Muscle of leg (tissue), 11 donors: ENCODE measurements around the gene CLEC4M. TPM values are rescaled to one million over a fixed set of nuclear protein-coding genes. Genes with fewer than 3 reads are reported as not detected.
"Not testable (repeated sequence)": the region's sequence is repeated elsewhere in the genome, so short reads cannot be mapped to it uniquely, and the experiment has no call there.

Experiments used
- DNase-seq: peaks from one replicate; pipeline ENCODE4 v3.0.0; 2013
- H3K27ac ChIP-seq: one replicate; pipeline ENCODE4 v1.5.1; 2013; ENCODE audit warnings: mild to moderate bottlenecking, low read length, control low read depth
- H3K27me3 ChIP-seq: one replicate; pipeline ENCODE4 v1.6.1; 2013; ENCODE audit warnings: low read length; ENCODE audit not compliant: control insufficient read depth, insufficient read depth
- H3K36me3 ChIP-seq: one replicate; pipeline ENCODE4 v1.6.1; 2013; ENCODE audit warnings: low read length; ENCODE audit not compliant: control insufficient read depth, insufficient read depth
- H3K4me1 ChIP-seq: one replicate; pipeline ENCODE4 v1.6.1; 2013; ENCODE audit warnings: low read length; ENCODE audit not compliant: control insufficient read depth, insufficient read depth
- H3K4me3 ChIP-seq: one replicate; pipeline ENCODE4 v1.5.1; 2013; ENCODE audit warnings: low read length, control low read depth
- H3K9me3 ChIP-seq: replicated peaks from 2 replicates; pipeline ENCODE4 v1.6.1; 2013; ENCODE audit warnings: low read depth, low read length; ENCODE audit not compliant: control insufficient read depth
- WGBS: methylation state at CpG from one replicate; pipeline ENCODE4 v1.1.5; 2013; ENCODE audit warnings: missing lambda C conversion rate; ENCODE audit not compliant: insufficient coverage; 5-methylcytosine and 5-hydroxymethylcytosine counted together
- polyA plus RNA-seq, 8 donors: library from polyadenylated mRNA; unstranded; fragments of 120-200 nt; gene quantifications; one replicate each; pipeline versions ENCODE4 v1.2.1 to v1.2.3, GENCODE V29; 2013; ENCODE audit warnings: inconsistent platforms in 1 of 8, low replicate concordance in 1 of 8; ENCODE audit not compliant: insufficient read length in 8 of 8, insufficient read depth in 1 of 8
- total RNA-seq: library from RNA; stranded (reverse); fragments of 120-200 nt; gene quantifications from one replicate; pipeline ENCODE4 v1.2.4, GENCODE V29; 2013

CLEC4M gene
- total and polyA plus RNA-seq, 9 donors, result 0.12 TPM; not detected in 8

DNA sequence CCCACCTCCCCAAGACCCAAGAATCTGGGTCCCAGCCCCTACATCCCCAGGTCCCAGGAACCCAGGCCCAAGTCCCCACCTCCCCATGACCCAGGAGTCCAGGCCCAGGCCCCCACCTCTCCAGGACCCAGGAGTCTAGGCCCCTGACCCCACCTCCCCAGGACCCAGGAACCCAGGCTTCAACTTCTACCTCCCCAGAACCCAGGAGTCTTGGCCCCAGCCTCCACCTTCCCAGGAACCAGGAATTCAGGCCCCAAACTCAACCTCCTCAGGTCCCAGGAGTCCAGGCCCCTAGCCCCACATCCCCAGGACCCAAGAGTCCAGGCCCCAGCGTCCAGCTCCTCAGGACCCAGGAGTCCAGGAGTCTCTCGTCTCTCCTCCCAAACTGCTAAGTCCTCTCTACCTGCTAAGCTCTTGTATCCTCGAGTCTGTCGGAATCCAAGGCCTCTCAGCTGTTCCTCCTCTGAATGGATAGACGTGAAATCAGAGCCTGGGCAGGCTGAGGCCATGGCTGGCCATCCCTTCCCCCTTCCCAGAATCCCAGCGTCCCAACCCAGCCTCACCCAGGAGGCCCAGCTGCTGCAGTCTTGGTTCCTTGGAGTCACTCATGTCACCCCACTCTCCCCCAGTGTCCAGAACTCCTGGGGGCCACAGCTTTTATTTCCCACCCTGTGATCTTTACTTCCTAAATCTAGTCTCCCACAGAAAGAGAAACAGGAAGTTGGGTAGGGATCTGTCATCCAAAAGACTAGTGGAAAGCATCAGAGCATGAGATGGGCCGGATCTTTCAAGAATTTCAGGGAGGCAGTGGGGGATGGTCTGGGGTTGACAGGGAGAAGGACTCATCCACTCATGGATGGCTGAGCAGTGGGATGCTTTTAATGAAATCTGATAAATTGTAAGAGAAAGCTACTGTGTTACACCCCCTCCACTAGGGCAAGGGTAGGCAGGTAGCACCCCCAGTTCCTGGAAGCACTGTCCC is 15.8 kb upstream of the CLEC4M start, which contains the start of gene CD209:
CD209 (minus strand) TSS at position 632 of the 982 bp plus-strand sequence; CDS start at position 609, 23 bp downstream.
- 49% methylated on average over 7 of the region's 7 CpGs for WGBS
- H3K27ac ChIP-seq, result no peak within 1 kb of the TSS

DNA sequence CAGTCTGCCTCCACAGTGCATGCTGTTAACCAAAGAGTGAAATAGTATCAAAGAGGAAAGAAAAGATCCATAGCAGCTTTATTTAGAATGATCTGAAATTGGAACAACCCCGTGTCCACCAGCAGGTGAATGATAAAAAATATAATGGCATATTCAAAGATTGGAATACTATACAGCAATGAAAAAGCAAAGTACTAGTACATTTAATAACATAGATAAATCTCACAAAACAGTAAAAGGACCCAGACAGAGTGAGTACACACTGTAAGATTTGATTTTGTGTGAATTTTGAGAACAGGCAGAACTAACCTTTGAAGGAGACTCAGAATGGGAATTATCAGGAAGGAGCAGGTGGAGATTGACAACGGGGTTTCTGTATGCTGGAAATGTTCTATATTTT is 14.9 kb upstream of the CLEC4M start:
- H3K36me3 ChIP-seq, result no peaks in the 10 kb centered on the region
- H3K27me3 ChIP-seq, result peaks cover 2% of the 10 kb centered on the region
- WGBS, result no CpG with 5 or more reads among the region's 2 CpGs
- no peaks in the 10 kb centered on the region for H3K4me1 ChIP-seq
- H3K27ac ChIP-seq, result no peak overlapping the region
- H3K9me3 ChIP-seq, result no peaks in the 10 kb centered on the region
- H3K4me3 ChIP-seq, result no peak overlapping the region
- no peak for DNase-seq

More for the DNA sequence above, 15.8 kb upstream of the CLEC4M start, which contains the start of gene CD209:
- Histone ChIP-seq H3K4me1 (no peaks in the 10 kb centered on the region), H3K4me3 (peak within 1 kb of the TSS; percentile 8), H3K36me3 (no peaks in the 10 kb centered on the region), H3K27me3 (peaks cover 2% of the 10 kb centered on the region), H3K9me3 (no peaks in the 10 kb centered on the region)
- DNase-seq, result peak; percentile 48

- 0% methylated on average over 2 of the region's 4 CpGs for WGBS
- Histone ChIP-seq H3K36me3 (no peaks in the 10 kb centered on the region), H3K27ac (no peak overlapping the region), H3K4me1 (no peaks in the 10 kb centered on the region), H3K9me3 (no peaks in the 10 kb centered on the region), H3K4me3 (no peak overlapping the region), H3K27me3 (peaks cover 2% of the 10 kb centered on the region)
- no peak for DNase-seq
Measured at GRCh38 chr19:7748756-7749155, 14.3 kb upstream of the CLEC4M start.

DNA sequence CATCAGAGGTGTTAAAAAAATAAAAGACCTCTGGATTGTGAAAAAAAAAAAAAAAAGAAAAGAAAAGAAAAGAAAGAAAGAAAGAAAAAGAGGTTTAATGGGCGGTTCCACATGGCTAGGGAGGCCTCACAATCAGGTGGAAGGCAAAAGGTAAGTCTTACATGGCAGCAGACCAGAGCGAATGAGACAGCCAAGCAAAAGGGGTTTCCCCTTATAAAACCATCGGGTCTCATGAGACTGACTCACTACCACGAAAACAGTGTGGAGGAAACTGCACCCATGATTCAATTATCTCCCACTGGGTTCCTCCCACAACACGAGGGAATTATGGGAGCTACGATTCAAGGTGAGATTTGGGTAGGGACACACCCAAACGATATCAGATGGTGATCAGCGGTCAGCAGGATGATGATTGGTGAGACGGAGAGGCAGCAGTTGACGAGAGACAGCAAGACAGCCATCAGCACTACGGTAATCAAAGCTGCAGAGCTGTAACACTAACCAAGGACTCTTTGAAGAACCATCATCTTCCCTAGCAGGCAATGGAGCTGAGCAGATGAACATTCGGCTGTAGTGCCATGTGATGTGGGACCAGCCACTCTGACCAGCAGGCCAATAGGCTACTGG is 11.8 kb upstream of the CLEC4M start:
- Histone ChIP-seq H3K36me3 (no peaks in the 10 kb centered on the region), H3K9me3 (peaks cover 4% of the 10 kb centered on the region), H3K27me3 (no peaks in the 10 kb centered on the region), H3K4me3 (no peak overlapping the region), H3K4me1 (no peaks in the 10 kb centered on the region), H3K27ac (no peak overlapping the region)
- WGBS, result 90% methylated on average over 5 of the region's 12 CpGs
- no peak for DNase-seq

GRCh38 chr19:7756258-7756657 is 6.8 kb upstream of the CLEC4M start:
- no peak for DNase-seq
- H3K9me3 ChIP-seq, result peaks cover 34% of the 10 kb centered on the region
- no CpG with 5 or more reads among the region's 4 CpGs for WGBS
- H3K4me3 ChIP-seq, result no peak overlapping the region
- H3K27ac ChIP-seq, result no peak overlapping the region
- H3K36me3 ChIP-seq, result no peaks in the 10 kb centered on the region
- H3K4me1 ChIP-seq, result no peaks in the 10 kb centered on the region
- H3K27me3 ChIP-seq, result no peaks in the 10 kb centered on the region

DNA sequence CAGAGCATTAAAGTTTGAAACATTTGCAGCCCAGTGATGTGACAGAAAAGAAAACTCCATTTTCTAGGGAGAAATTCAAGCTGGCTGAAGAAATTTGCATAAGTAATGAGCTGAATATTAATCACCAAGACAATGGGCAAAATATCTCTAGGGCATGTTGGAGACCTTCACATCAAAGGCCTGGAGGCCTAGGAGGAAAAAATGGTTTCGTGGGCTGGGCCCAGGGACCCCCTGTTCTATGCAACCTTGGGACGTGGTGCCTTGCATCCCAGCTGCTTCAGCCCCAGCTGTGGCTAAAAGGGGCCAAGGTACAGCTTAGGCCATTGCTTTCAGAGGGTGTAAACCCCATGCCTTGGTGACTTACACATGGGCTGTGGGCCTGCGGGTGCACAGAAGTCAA is 5.7 kb upstream of the CLEC4M start:
- H3K36me3 ChIP-seq, result no peaks in the 10 kb centered on the region
- H3K9me3 ChIP-seq, result peaks cover 34% of the 10 kb centered on the region
- 91% methylated on average over 3 of the region's 3 CpGs for WGBS
- no peaks in the 10 kb centered on the region for H3K4me1 ChIP-seq
- no peak for DNase-seq
- H3K27me3 ChIP-seq, result no peaks in the 10 kb centered on the region
- H3K27ac ChIP-seq, result no peak overlapping the region
- H3K4me3 ChIP-seq, result no peak overlapping the region

- no peaks in the 10 kb centered on the region for H3K36me3 ChIP-seq
- peaks cover 34% of the 10 kb centered on the region for H3K9me3 ChIP-seq
- no peak overlapping the region for H3K4me3 ChIP-seq
- H3K4me1 ChIP-seq, result no peaks in the 10 kb centered on the region
- no CpG with 5 or more reads among the region's 1 CpG for WGBS
- no peak for DNase-seq
- no peak overlapping the region for H3K27ac ChIP-seq
- H3K27me3 ChIP-seq, result no peaks in the 10 kb centered on the region
Measured at GRCh38 chr19:7759156-7759555, 3.9 kb upstream of the CLEC4M start.

DNA sequence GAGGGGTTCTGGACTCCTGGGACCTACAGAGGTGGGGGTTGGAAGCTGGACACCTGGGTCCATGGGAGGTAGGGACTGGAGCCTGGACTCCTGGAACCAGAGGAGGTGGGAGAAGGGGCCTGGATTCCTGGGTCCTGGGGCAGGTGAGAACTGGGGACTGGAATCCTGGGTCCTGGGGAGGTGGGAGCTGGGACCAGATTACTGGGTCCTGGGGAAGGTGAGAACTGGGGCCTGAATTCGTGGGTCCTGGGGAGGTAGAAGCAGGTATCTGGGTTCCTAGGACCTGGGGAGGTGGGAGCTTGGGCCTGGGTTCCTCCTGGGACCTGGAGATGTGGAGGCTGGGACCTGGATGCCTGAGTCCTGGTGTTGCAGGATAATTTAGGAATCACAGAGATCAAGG is 653 bp downstream of the CLEC4M start:
- no peaks in the 10 kb centered on the region for H3K4me1 ChIP-seq
- H3K4me3 ChIP-seq, result no peak overlapping the region
- no peak overlapping the region for H3K27ac ChIP-seq
- peaks cover 4% of the 10 kb centered on the region for H3K27me3 ChIP-seq
- no peaks in the 10 kb centered on the region for H3K36me3 ChIP-seq
- 29% methylated on average over 1 of the region's 1 CpG for WGBS
- H3K9me3 ChIP-seq, result peaks cover 9% of the 10 kb centered on the region
- DNase-seq, result no peak

GRCh38 chr19:7764157-7764556 is 1.1 kb downstream of the CLEC4M start:
- no CpG with 5 or more reads among the region's 3 CpGs for WGBS
- not testable (repeated sequence) for H3K27me3 ChIP-seq, H3K9me3 ChIP-seq, H3K27ac ChIP-seq, H3K4me1 ChIP-seq, H3K4me3 ChIP-seq, H3K36me3 ChIP-seq, DNase-seq

DNA sequence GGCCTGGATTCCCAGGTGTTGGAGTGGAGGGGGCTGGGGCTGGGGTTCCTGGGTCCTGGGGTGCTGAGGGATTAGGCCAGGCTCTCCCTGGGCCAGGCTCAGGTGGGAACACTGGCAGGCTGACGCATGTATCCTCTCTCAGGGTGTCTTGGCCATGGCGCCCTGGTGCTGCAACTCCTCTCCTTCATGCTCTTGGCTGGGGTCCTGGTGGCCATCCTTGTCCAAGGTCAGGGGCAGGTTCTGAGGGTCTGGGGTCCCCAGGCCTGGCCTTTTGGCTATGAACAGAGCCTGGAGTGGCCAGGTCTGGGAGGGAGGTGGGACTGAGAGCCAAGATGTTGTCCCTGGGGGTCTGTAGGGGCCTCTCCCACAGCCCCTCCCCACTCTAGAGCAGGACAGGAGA is 2.0 kb downstream of the CLEC4M start:
- 67% methylated on average over 1 of the region's 2 CpGs for WGBS
- H3K27me3 ChIP-seq, result not testable (repeated sequence)

More for the DNA sequence above, 2.0 kb downstream of the CLEC4M start:
- H3K9me3 ChIP-seq, H3K36me3 ChIP-seq, DNase-seq, H3K27ac ChIP-seq, H3K4me1 ChIP-seq, H3K4me3 ChIP-seq: not testable (repeated sequence)
